Neural progenitor cell (in vitro differentiated cells): Measurements from ENCODE around the gene TMEM223.
"Not testable (repeated sequence)": the region's sequence is repeated elsewhere in the genome, so short reads cannot be mapped to it uniquely, and the experiment has no call there.

ENCODE experiments used
- CTCF ChIP-seq: fragments of 200-600 bp; sonication (generic); IDR thresholded peaks from 2 replicates; pipeline ENCODE4 v1.5.1; 2017; ENCODE audit warnings: antibody characterized with exemption, mild to moderate bottlenecking
- EZH2 ChIP-seq: fragments of 200-600 bp; sonication (generic); IDR thresholded peaks from 2 replicates; pipeline ENCODE4 v1.6.1; 2017; ENCODE audit warnings: antibody characterized with exemption, mild to moderate bottlenecking, moderate library complexity
- EZH2phosphoT487 ChIP-seq: fragments of 200-600 bp; sonication (generic); IDR thresholded peaks from 2 replicates; pipeline ENCODE4 v1.6.1; 2017; ENCODE audit warnings: antibody characterized with exemption

- not testable (repeated sequence) for TF ChIP-seq CTCF, EZH2phosphoT487, EZH2
Observed at GRCh38 chr11:62828130-62828529, 36.3 kb upstream of the TMEM223 start.
